HepG2 (cell line): ENCODE results near the gene RDH13.

ENCODE experiments used
- BORCS8-MEF2B ChIP-seq: sonication (generic); formaldehyde crosslinking; IDR thresholded peaks from 2 replicates; pipeline ENCODE4 v1.8.0; 2022; ENCODE audit warnings: mild to moderate bottlenecking, missing genetic modification reagents
- BRCA1 ChIP-seq: sonication (generic); formaldehyde crosslinking; IDR thresholded peaks from 2 replicates; pipeline ENCODE4 v1.4.0; 2020; ENCODE audit warnings: missing genetic modification reagents
- EZH2 ChIP-seq: conservative IDR thresholded peaks from 2 replicates; pipeline ENCODE4 v1.6.1; 2012; ENCODE audit warnings: mild to moderate bottlenecking, low read depth, low read length, moderate library complexity
- GABPA ChIP-seq, 2 experiments: IDR thresholded peaks; 2 replicates each; pipeline ENCODE4 v1.6.1; 2011 to 2016; ENCODE audit warnings: low read depth in 2 of 2, low read length in 1 of 2, missing biosample characterization in 1 of 2, missing genetic modification characterization in 1 of 2
- HMGXB4 ChIP-seq, 2 experiments: sonication (generic) in 1 of 2; formaldehyde crosslinking in 1 of 2; IDR thresholded peaks; 2 replicates each; pipeline versions ENCODE4 v1.4.0 to v1.6.1; 2018 to 2020; ENCODE audit warnings: missing genetic modification reagents in 2 of 2, borderline replicate concordance in 1 of 2, low read depth in 1 of 2, mild to moderate bottlenecking in 1 of 2, missing biosample characterization in 1 of 2
- KDM4B ChIP-seq: sonication (generic); formaldehyde crosslinking; IDR thresholded peaks from 2 replicates; pipeline ENCODE4 v1.4.0; 2020; ENCODE audit warnings: missing genetic modification reagents
- PHF21A ChIP-seq: sonication (generic); formaldehyde crosslinking; IDR thresholded peaks from 2 replicates; pipeline ENCODE4 v1.5.0; 2020; ENCODE audit warnings: mild to moderate bottlenecking, missing genetic modification reagents
- RAD21 ChIP-seq: fragments of 450-650 bp; formaldehyde crosslinking; IDR thresholded peaks from 2 replicates; pipeline ENCODE4 v1.5.0; 2020; ENCODE audit warnings: mild to moderate bottlenecking
- RFX5 ChIP-seq: IDR thresholded peaks from 2 replicates; pipeline ENCODE4 v1.6.1; 2011; ENCODE audit warnings: low read depth, low read length, improper control_type of control experiment
- SNRNP70 ChIP-seq: fragments of 200-400 bp; formaldehyde crosslinking; IDR thresholded peaks from 2 replicates; pipeline ENCODE4 v1.6.1; 2017; ENCODE audit warnings: mild to moderate bottlenecking, low read depth, low read length, moderate library complexity
- ZSCAN20 ChIP-seq: sonication (generic); formaldehyde crosslinking; IDR thresholded peaks from 2 replicates; pipeline ENCODE4 v1.4.0; 2020; ENCODE audit warnings: missing genetic modification reagents, mild to moderate bottlenecking, borderline replicate concordance
- TF ChIP-seq, protein P1 (sequence below): sonication (generic); formaldehyde crosslinking; IDR thresholded peaks from 2 replicates; pipeline ENCODE4 v1.4.0; 2020; ENCODE audit warnings: missing genetic modification reagents
- TF ChIP-seq, protein P2 (sequence below): sonication (generic); formaldehyde crosslinking; IDR thresholded peaks from 2 replicates; pipeline ENCODE4 v1.5.0; 2020; ENCODE audit warnings: mild to moderate bottlenecking, missing genetic modification reagents, moderate library complexity

DNA sequence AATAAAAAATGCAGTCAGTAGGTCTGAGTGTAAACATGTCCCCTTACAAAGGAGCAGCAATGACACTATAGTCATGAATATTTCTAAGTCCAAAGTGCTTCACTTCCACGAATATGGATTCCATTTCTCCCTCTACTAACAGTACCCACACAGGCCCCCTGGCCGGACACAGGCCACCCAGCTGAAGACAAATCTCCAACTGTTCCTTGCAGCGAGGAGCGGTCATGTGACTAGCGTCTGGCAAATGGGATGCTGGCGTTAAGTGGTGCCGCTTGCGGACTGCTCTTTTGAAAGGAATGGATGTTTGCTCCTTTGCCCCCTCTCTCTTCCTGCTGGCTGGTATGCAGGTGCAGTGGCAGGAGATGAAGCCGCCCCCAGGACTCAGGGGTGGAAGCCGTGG, 38.3 kb upstream of the RDH13 start:
- no peak for TF ChIP-seq PHF21A (CRISPR knock-in tag)
- TF ChIP-seq BRCA1, result no peak
- TF ChIP-seq EZH2, result no peak
- TF ChIP-seq HMGXB4 (CRISPR knock-in tag; IDR thresholded peaks at IDR 0.05; ENCODE audit: borderline replicate concordance in 1 of 2, low read depth in 1 of 2), result no peak
- TF ChIP-seq, protein P1, sequence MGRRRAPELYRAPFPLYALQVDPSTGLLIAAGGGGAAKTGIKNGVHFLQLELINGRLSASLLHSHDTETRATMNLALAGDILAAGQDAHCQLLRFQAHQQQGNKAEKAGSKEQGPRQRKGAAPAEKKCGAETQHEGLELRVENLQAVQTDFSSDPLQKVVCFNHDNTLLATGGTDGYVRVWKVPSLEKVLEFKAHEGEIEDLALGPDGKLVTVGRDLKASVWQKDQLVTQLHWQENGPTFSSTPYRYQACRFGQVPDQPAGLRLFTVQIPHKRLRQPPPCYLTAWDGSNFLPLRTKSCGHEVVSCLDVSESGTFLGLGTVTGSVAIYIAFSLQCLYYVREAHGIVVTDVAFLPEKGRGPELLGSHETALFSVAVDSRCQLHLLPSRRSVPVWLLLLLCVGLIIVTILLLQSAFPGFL (CRISPR knock-in tag), result no peak
- TF ChIP-seq RAD21 (CRISPR knock-in tag), result no peak
- TF ChIP-seq KDM4B, result no peak
- no peak for TF ChIP-seq SNRNP70
- TF ChIP-seq, protein P2, sequence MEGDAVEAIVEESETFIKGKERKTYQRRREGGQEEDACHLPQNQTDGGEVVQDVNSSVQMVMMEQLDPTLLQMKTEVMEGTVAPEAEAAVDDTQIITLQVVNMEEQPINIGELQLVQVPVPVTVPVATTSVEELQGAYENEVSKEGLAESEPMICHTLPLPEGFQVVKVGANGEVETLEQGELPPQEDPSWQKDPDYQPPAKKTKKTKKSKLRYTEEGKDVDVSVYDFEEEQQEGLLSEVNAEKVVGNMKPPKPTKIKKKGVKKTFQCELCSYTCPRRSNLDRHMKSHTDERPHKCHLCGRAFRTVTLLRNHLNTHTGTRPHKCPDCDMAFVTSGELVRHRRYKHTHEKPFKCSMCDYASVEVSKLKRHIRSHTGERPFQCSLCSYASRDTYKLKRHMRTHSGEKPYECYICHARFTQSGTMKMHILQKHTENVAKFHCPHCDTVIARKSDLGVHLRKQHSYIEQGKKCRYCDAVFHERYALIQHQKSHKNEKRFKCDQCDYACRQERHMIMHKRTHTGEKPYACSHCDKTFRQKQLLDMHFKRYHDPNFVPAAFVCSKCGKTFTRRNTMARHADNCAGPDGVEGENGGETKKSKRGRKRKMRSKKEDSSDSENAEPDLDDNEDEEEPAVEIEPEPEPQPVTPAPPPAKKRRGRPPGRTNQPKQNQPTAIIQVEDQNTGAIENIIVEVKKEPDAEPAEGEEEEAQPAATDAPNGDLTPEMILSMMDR (CRISPR knock-in tag), result no peak
- TF ChIP-seq BORCS8-MEF2B (CRISPR knock-in tag), result no peak
- TF ChIP-seq GABPA (IDR thresholded peaks at IDR 0.05; ENCODE audit: low read depth, low read length), result no peak
- TF ChIP-seq GABPA (CRISPR knock-in tag; IDR thresholded peaks at IDR 0.05; ENCODE audit: low read depth), result no peak
- TF ChIP-seq RFX5, result no peak
- no peak for TF ChIP-seq ZSCAN20 (CRISPR knock-in tag)
